ENCODE results near the gene TYMP. TPM values are rescaled to one million over a fixed set of nuclear protein-coding genes. Genes with fewer than 3 reads are reported as not detected.

The TYMP gene
- total and polyA plus RNA-seq, 2 of the 8 experiments (the other 6 are each of a cell fraction or from before 2014, with no cell fraction given): 0.43 to 0.48 TPM

DNA sequence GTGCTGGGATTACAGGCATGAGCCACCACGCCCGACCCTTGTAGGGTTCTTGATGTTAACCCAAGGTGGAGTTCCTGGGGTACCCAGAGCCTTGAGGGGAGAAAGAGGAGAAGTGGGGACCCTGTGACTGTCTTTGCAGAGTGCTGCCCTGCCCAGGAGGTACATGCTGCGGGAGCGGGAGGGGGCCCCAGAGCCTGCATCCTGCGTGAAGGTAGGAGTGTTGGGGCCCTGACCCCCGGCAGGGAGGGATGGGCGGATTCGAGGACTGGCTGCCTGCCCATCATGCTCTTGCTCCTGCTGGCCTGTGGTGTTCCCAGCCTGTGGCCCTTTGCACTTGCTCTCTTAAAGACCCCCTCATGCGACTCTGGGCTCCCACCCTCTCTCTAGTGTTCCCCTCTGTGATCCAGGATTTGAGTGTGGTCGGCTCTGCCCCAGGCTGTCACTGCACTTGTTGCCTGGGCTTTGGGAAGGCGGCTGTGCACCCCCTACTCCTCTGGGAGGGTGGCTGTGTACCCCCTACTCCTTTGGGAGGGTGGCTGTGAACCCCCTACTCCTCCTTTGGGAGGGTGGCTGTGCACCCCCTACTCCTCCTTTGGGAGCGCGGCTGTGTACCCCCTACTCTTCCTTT lies 8.9 kb downstream of the TYMP start:
- Histone ChIP-seq H3K23ac (ENCODE audit: insufficient read length) (no peak overlapping the region), H3K4ac (replicated peaks; ENCODE audit: insufficient read length, low read depth, low read length) (no peak overlapping the region), H4K20me1 (replicated peaks in 1 of 2; ENCODE audit: control insufficient read depth in 1 of 2, insufficient read depth in 2 of 2, low read length in 2 of 2) (peaks cover 3 to 17% of the 10 kb centered on the region in 2 experiments), H3K56ac (replicated peaks; ENCODE audit: insufficient read length, low read depth, low read length) (no peak overlapping the region), H3K9me3 (ENCODE audit: insufficient read depth in 2 of 2, low read depth in 1 of 2, low read length in 1 of 2) (no peaks in the 10 kb centered on the region), H3K27me3 (replicated peaks in 1 of 4; ENCODE audit: control insufficient read depth in 3 of 4, extremely low read depth in 1 of 4, insufficient read depth in 3 of 4, low read length in 3 of 4) (no peaks in the 10 kb centered on the region), H2BK20ac (ENCODE audit: low read length) (no peak overlapping the region), H3K79me2 (ENCODE audit: control insufficient read depth in 1 of 2, insufficient read depth in 2 of 2, low read length in 2 of 2) (peaks cover 0 to under 1% of the 10 kb centered on the region in 2 experiments; a peak in 1 of 4 replicates), H2AK5ac (ENCODE audit: low read depth, low read length) (no peak overlapping the region), H4K91ac (replicated peaks; ENCODE audit: insufficient read length, low read length) (no peak overlapping the region), H2BK12ac (ENCODE audit: low read depth, low read length) (no peak overlapping the region), H4K5ac (ENCODE audit: insufficient read length, low read depth, low read length) (no peak overlapping the region), H3K36me3 (ENCODE audit: control insufficient read depth in 2 of 4, insufficient read depth in 4 of 4, low read length in 3 of 4) (peaks cover 4 to 25% (median 19%) of the 10 kb centered on the region in 4 experiments; a peak in 7 of 8 replicates), H2BK5ac (ENCODE audit: low read depth, low read length) (no peak overlapping the region), H3K14ac (ENCODE audit: insufficient read length) (no peak overlapping the region), H3K18ac (ENCODE audit: extremely low read depth, low read length) (no peak overlapping the region), H2BK15ac (ENCODE audit: low read length) (no peak overlapping the region), H3K4me2 (ENCODE audit: insufficient read depth in 1 of 2, low read depth in 2 of 2, low read length in 2 of 2) (no peak overlapping the region), H3K79me1 (ENCODE audit: low read depth, low read length) (peaks cover 6% of the 10 kb centered on the region; the same call in 1 of the 2 replicates), H4K8ac (ENCODE audit: extremely low read depth, insufficient read depth, low read length) (0 out of 2 replicates have a peak overlapping the region, but pooled peaks have one; percentile 28), H3K9ac (replicated peaks in 1 of 4; ENCODE audit: extremely low read depth in 1 of 4, low read depth in 3 of 4, low read length in 3 of 4) (no peak overlapping the region), H3K23me2 (ENCODE audit: low read depth, low read length) (peaks cover 9% of the 10 kb centered on the region; the same call in 1 of the 2 replicates), H3K4me1 (replicated peaks in 1 of 4; ENCODE audit: control insufficient read depth in 3 of 4, insufficient read depth in 4 of 4, low read length in 3 of 4) (peaks cover 0 to 3% (median 0%) of the 10 kb centered on the region in 4 experiments; a peak in 2 of 7 replicates), H2AFZ (ENCODE audit: low read length) (no peak overlapping the region), H2BK120ac (replicated peaks; ENCODE audit: low read depth, low read length) (no peak overlapping the region), H3K4me3 (ENCODE audit: extremely low read depth in 1 of 4, insufficient read depth in 2 of 4, low read depth in 3 of 4, low read length in 4 of 4) (no peak overlapping the region), H3K27ac (ENCODE audit: low read depth, low read length) (no peak overlapping the region)
- FAIRE-seq: no peak
- TF ChIP-seq, protein P1, sequence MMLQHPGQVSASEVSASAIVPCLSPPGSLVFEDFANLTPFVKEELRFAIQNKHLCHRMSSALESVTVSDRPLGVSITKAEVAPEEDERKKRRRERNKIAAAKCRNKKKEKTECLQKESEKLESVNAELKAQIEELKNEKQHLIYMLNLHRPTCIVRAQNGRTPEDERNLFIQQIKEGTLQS (IDR thresholded peaks at IDR 0.05; ENCODE audit: insufficient read depth, low read depth, low read length): no peak
- TF ChIP-seq TAF7 (optimal IDR thresholded peaks at IDR 0.05; ENCODE audit: borderline replicate concordance, low read depth, low read length): no peak
- POLR2A ChIA-PET (ENCODE audit: partially characterized antibody): no interaction called here
- CTCF ChIA-PET (ENCODE audit: partially characterized antibody): no interaction called here
- no peak for DNase-seq (ENCODE audit: low read depth in 1 of 2, low spot score in 2 of 2)
- WGBS, 2 experiments (ENCODE audit: extremely low coverage in 1 of 2, insufficient coverage in 1 of 2, insufficient read length in 1 of 2, insufficient replicate concordance in 2 of 2, low coverage in 1 of 2, low lambda C conversion rate in 2 of 2, missing lambda C conversion rate in 1 of 2): 82% methylated on average over 10 of the region's 13 CpGs; no CpG with 5 or more reads in 1 of the 2 experiments
